SH-SY5Y (cell line): ENCODE measurements around the gene SDHAF1.

Source experiments
- GATA2 ChIP-seq: IDR thresholded peaks from 2 replicates; pipeline ENCODE4 v1.6.1; 2011; ENCODE audit warnings: mild to moderate bottlenecking, low read depth, low read length
- GATA3 ChIP-seq: IDR thresholded peaks from 2 replicates; pipeline ENCODE4 v1.6.1; 2011; ENCODE audit warnings: low read depth, mild to moderate bottlenecking, low read length, moderate library complexity

DNA sequence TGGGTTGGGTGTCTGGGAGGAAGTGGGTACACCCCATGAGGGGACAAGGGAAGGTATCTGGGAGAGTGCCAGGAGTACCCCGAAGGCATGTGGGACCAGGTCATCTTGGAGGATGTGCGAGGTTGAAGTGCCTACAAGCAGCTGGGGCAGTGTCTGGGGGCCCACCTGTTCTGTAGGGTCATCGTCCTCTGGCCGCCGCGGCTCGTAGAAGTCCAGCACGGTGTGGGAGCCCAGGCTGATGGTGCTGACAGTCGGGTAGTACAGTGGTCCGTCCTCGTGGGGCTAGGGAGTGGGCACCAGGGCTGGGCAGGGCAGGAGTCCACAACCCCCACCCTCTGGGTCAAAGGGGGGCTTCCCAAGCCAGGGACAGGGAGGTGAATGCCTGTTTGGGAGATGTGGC lies 15.4 kb downstream of the SDHAF1 start:
- no peak for TF ChIP-seq GATA2
- no peak for TF ChIP-seq GATA3
